SK-N-SH (cell line): ENCODE measurements around the gene HOTAIR. TPM values are rescaled to one million over a fixed set of nuclear protein-coding genes. Genes with fewer than 3 reads are reported as not detected.

Source experiments
- CTCF ChIA-PET: fragments of 300-600, 350-600 bp; formaldehyde crosslinking; extraction: SDS; loops from one replicate; lab custom pipeline; 2021; lab: Yijun Ruan, JAX
- POLR2A ChIA-PET: fragments of 350-600 bp; sonication (Branson Sonifier 250); formaldehyde crosslinking; extraction: SDS; loops from one replicate; lab custom pipeline; 2020; ENCODE audit warnings: antibody characterized with exemption, inconsistent platforms; lab: Yijun Ruan, JAX
- DNase-seq: peaks from one replicate; pipeline ENCODE4 v3.0.0; 2012
- H2AFZ ChIP-seq: fragments of 200-600 bp; sonication (generic); 2 replicates; pipeline ENCODE4 v1.8.1; 2016; ENCODE audit warnings: antibody characterized with exemption, mild to moderate bottlenecking, low read depth
- H3F3A ChIP-seq: fragments of 200-600 bp; sonication (generic); replicated peaks from 2 replicates; pipeline ENCODE3; 2016; ENCODE audit warnings: antibody characterized with exemption, mild to moderate bottlenecking; ENCODE audit not compliant: insufficient read depth
- H3K27ac ChIP-seq, 2 experiments: fragments of 200-500 bp in 1 of 2; fragments of 200-600 bp in 1 of 2; sonication (Bioruptor generic) in 1 of 2; sonication (generic), shearing (Covaris generic) in 1 of 2; 2 replicates each; pipeline versions ENCODE4 v1.5.1 to v1.6.1; 2014 to 2016; ENCODE audit warnings: low read depth in 2 of 2, inconsistent platforms in 1 of 2, low read length in 1 of 2, mild to moderate bottlenecking in 1 of 2, mixed read lengths in 1 of 2
- H3K27me3 ChIP-seq: fragments of 200-600 bp; sonication (generic), shearing (Covaris generic); 2 replicates; pipeline ENCODE4 v1.6.1; 2016; ENCODE audit warnings: mixed run types; ENCODE audit not compliant: insufficient read depth
- H3K36me3 ChIP-seq, 2 experiments: fragments of 200-500 bp in 1 of 2; fragments of 200-600 bp in 1 of 2; sonication (Bioruptor generic) in 1 of 2; sonication (generic) in 1 of 2; replicated peaks in 1 of 2; 2 replicates each; pipeline versions ENCODE3 to v1.5.1; 2014 to 2016; ENCODE audit warnings: low read length in 1 of 2, mild to moderate bottlenecking in 1 of 2; ENCODE audit not compliant: insufficient read depth in 2 of 2, control insufficient read depth in 1 of 2
- H3K4me1 ChIP-seq, 2 experiments: fragments of 200-500 bp in 1 of 2; fragments of 200-600 bp in 1 of 2; sonication (Bioruptor generic) in 1 of 2; sonication (generic), shearing (Covaris generic) in 1 of 2; 2 replicates each; pipeline versions ENCODE4 v1.5.1 to v1.6.1; 2014 to 2016; ENCODE audit warnings: low read depth in 1 of 2, low read length in 1 of 2, mixed run types in 1 of 2; ENCODE audit not compliant: insufficient read depth in 2 of 2, control insufficient read depth in 1 of 2
- H3K4me2 ChIP-seq: fragments of 200-600 bp; sonication (generic), shearing (Covaris generic); 2 replicates; pipeline ENCODE4 v1.6.1; 2017; ENCODE audit warnings: mixed run types
- H3K4me3 ChIP-seq, 2 experiments: fragments of 200-500 bp in 1 of 2; fragments of 200-600 bp in 1 of 2; sonication (Bioruptor generic) in 1 of 2; sonication (generic), shearing (Covaris generic) in 1 of 2; 2 replicates each; pipeline versions ENCODE4 v1.5.1 to v1.8.1; 2014 to 2016; ENCODE audit warnings: low read depth in 2 of 2, inconsistent platforms in 1 of 2, low read length in 1 of 2, mild to moderate bottlenecking in 1 of 2, mixed read lengths in 1 of 2, moderate library complexity in 1 of 2
- H3K79me2 ChIP-seq: fragments of 200-600 bp; sonication (generic); 2 replicates; pipeline ENCODE4 v1.8.1; 2017; ENCODE audit warnings: mild to moderate bottlenecking; ENCODE audit not compliant: insufficient read depth
- H3K9ac ChIP-seq: fragments of 200-600 bp; sonication (generic); 2 replicates; pipeline ENCODE4 v1.6.1; 2017; ENCODE audit warnings: mixed run types
- H3K9me2 ChIP-seq: fragments of 200-600 bp; sonication (generic); 2 replicates; pipeline ENCODE4 v1.6.1; 2017; ENCODE audit warnings: mixed run types
- H3K9me3 ChIP-seq: fragments of 200-600 bp; sonication (generic); 2 replicates; pipeline ENCODE4 v1.6.1; 2017; ENCODE audit warnings: mixed run types, mild to moderate bottlenecking, moderate library complexity
- H4K20me1 ChIP-seq: fragments of 200-600 bp; sonication (generic); 2 replicates; pipeline ENCODE4 v1.6.1; 2017; ENCODE audit warnings: mild to moderate bottlenecking, mixed run types; ENCODE audit not compliant: insufficient read depth
- EZH2phosphoT487 ChIP-seq: fragments of 200-600 bp; sonication (generic); IDR thresholded peaks from 2 replicates; pipeline ENCODE4 v1.6.1; 2017; ENCODE audit warnings: low read depth, mixed run types, mild to moderate bottlenecking, antibody characterized with exemption, moderate library complexity, borderline replicate concordance
- FOXJ3 ChIP-seq: sonication (generic); formaldehyde crosslinking; IDR thresholded peaks from 2 replicates; pipeline ENCODE4 v1.5.1; 2020; ENCODE audit warnings: mild to moderate bottlenecking, missing genetic modification reagents
- GATA2 ChIP-seq: sonication (generic); formaldehyde crosslinking; IDR thresholded peaks from 2 replicates; pipeline ENCODE4 v1.5.0; 2020; ENCODE audit warnings: mild to moderate bottlenecking, missing genetic modification reagents
- PBX3 ChIP-seq: IDR thresholded peaks from 2 replicates; pipeline ENCODE4; 2012
- RCOR1 ChIP-seq: fragments of 150-350 bp; IDR thresholded peaks from 2 replicates; pipeline ENCODE4 v1.6.1; 2017; ENCODE audit warnings: antibody characterized with exemption, low read length
- RXRA ChIP-seq: IDR thresholded peaks from 2 replicates; pipeline ENCODE4 v1.4.0; 2012; ENCODE audit warnings: low read depth, mild to moderate bottlenecking, borderline replicate concordance
- SIN3A ChIP-seq: IDR thresholded peaks from 2 replicates; pipeline ENCODE4 v1.6.1; 2012; ENCODE audit warnings: low read depth, mild to moderate bottlenecking, low read length, moderate library complexity, borderline replicate concordance
- TCF12 ChIP-seq: IDR thresholded peaks from 2 replicates; pipeline ENCODE4 v1.4.0; 2012
- ZBTB33 ChIP-seq: IDR thresholded peaks from 2 replicates; pipeline ENCODE4 v1.4.0; 2012; ENCODE audit warnings: low read depth, borderline replicate concordance
- WGBS: methylation state at CpG from one replicate; pipeline ENCODE4 v1.1.6; 2017; ENCODE audit warnings: low lambda C conversion rate; 5-methylcytosine and 5-hydroxymethylcytosine counted together
- polyA plus RNA-seq, 3 experiments: library from polyadenylated mRNA; depleted of rRNA; stranded (reverse); fragments of >200 nt; gene quantifications; 2 replicates each; pipeline ENCODE4 v1.2.3, GENCODE V29; 2012
- TF ChIP-seq, protein P1 (sequence below): IDR thresholded peaks from 2 replicates; pipeline ENCODE4 v1.4.0; 2012; ENCODE audit warnings: low read depth, borderline replicate concordance

The HOTAIR gene
- polyA plus RNA-seq, 1 of the 3 experiments (the other 2 are of a cell fraction), result not detected

DNA sequence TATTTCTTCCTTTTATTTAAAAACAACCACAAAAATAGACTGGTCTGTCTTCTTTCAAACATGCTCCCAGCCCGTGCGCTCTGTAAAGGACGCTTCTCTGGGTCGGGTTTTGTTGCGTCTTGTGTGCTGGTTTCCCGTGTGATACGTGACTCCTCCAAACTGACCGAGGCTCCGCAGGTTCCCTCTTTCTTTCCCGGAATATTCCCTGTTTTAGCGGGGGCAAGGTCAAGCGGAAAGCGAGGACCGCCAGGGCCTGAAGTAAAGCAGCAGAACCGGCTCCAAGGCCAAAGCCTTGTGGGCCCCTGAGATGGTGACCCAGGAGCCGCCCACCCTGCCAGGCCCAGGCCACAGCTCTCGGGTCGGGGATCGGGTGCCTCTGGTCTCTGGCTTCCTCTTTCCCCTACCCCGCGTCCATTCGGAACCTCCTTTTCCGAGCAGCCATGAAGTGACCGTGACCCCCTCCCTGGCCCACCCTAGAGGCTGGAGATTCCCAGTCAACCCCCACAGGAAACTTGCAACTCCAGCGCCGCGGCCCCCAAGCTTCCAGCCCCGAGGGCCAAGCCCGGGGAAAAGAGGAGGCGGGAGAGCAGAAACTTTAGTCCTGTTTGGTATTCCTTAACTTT lies 9.3 kb upstream of the HOTAIR start:
- no peak overlapping the region for H3K4me2 ChIP-seq
- ChIA-PET CTCF (interaction anchor here (1.1 to 12.8 kb wide), 29 partner anchors 9 to 407 kb away, joined by 3 to 194 read pairs (median 6); partner anchors contain the start of genes HOTAIR, HOXC11, HOXC12 and HOXC9), POLR2A (interaction anchor here (0.6 kb wide), 1 partner anchor 15 kb away, joined by 3 read pairs; no protein-coding TSS in a partner anchor)
- H3K9me2 ChIP-seq, result no peaks in the 10 kb centered on the region
- H3K9me3 ChIP-seq, result no peaks in the 10 kb centered on the region
- no peak overlapping the region for H2AFZ ChIP-seq
- H3K4me1 ChIP-seq, result peaks cover 0 to 12% of the 10 kb centered on the region in 2 experiments; a peak in 1 of 4 replicates
- WGBS, result 28% methylated on average over 27 of the region's 30 CpGs
- peaks cover 95% of the 10 kb centered on the region for H3K27me3 ChIP-seq
- no peaks in the 10 kb centered on the region for H3F3A ChIP-seq
- no peaks in the 10 kb centered on the region for H3K36me3 ChIP-seq
- no peak for DNase-seq
- no peak overlapping the region for H3K9ac ChIP-seq
- no peak overlapping the region for H3K27ac ChIP-seq
- H3K4me3 ChIP-seq, result no peak overlapping the region
- TF ChIP-seq EZH2phosphoT487 (peak; percentile 86; the same call in 1 of the 2 replicates), ZBTB33 (no peak)
- H4K20me1 ChIP-seq, result no peaks in the 10 kb centered on the region
- no peaks in the 10 kb centered on the region for H3K79me2 ChIP-seq

GRCh38 chr12:53983568-53983949 lies 8.8 kb upstream of the HOTAIR start:
- H2AFZ ChIP-seq, result no peak overlapping the region
- POLR2A ChIA-PET, result no interaction called here
- no peak overlapping the region for H3K4me2 ChIP-seq
- H3K4me3 ChIP-seq, result no peak overlapping the region
- no peak overlapping the region for H3K9ac ChIP-seq
- WGBS, result 38% methylated on average over 17 of the region's 17 CpGs
- no peaks in the 10 kb centered on the region for H4K20me1 ChIP-seq
- peaks cover 0 to 12% of the 10 kb centered on the region in 2 experiments; a peak in 2 of 4 replicates for H3K4me1 ChIP-seq
- no peaks in the 10 kb centered on the region for H3K9me2 ChIP-seq
- H3K27ac ChIP-seq, result no peak overlapping the region
- H3K27me3 ChIP-seq, result peaks cover 95% of the 10 kb centered on the region
- H3F3A ChIP-seq, result no peaks in the 10 kb centered on the region
- no peaks in the 10 kb centered on the region for H3K36me3 ChIP-seq
- CTCF ChIA-PET, result interaction anchor here (1.7 to 12.8 kb wide), 7 partner anchors 11 to 232 kb away, joined by 3 to 194 read pairs (median 134); partner anchors contain the start of genes HOTAIR, HOXC11 and HOXC9
- no peaks in the 10 kb centered on the region for H3K79me2 ChIP-seq
- DNase-seq, result no peak
- no peaks in the 10 kb centered on the region for H3K9me3 ChIP-seq
- TF ChIP-seq FOXJ3 (no peak), GATA2 (CRISPR knock-in tag) (no peak), SIN3A (no peak), RCOR1 (no peak), PBX3 (no peak), TCF12 (no peak), RXRA (no peak)
- TF ChIP-seq, protein P1, sequence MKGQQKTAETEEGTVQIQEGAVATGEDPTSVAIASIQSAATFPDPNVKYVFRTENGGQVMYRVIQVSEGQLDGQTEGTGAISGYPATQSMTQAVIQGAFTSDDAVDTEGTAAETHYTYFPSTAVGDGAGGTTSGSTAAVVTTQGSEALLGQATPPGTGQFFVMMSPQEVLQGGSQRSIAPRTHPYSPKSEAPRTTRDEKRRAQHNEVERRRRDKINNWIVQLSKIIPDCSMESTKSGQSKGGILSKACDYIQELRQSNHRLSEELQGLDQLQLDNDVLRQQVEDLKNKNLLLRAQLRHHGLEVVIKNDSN, result no peak
- TF ChIP-seq, all 33 proteins: peak for 0
